ENCODE measurements around the gene MYO3B. TPM values are rescaled to one million over a fixed set of nuclear protein-coding genes. Genes with fewer than 3 reads are reported as not detected.

MYO3B gene
- total RNA-seq, 1 experiment from 2014 or later, result 0.63 TPM

DNA sequence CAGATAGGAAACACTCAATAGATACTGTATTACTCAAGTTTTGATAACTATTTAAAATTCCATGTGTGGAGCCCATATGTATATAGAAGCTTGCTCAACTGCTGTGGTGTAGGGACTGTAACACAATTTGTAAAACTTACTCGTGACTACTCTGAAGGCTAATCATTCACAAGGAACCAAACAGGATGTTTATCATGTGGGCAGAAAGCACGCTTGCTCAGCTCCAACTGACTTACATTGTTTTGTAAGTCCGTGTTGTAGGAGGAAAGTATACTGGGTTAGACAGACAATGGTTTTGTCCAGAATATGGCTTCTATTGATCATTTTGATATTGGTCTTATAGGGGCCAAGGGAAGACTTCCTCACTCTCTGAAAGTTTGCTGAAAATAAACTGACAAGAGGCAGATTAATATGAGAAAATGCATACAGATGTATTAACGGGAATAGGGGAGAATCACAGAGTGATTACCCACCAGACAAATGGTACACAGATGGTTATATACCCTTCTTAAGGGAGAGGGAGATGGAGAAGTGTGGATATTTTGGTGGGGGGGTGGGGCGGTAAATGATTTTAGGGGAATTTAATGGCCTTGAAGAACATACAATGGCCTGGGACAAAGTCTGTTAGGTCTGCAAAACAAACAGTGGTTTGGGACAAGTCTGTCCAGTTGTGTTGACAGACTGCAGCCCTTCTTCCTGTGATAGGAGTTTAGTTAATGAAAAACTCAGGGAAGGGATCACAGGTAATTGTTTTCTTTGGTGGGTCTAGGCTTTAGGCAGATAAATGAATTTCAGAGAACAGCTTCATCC lies 277.9 kb downstream of the MYO3B start:
- peaks cover 5% of the 10 kb centered on the region for H3K9me3 ChIP-seq (ENCODE audit: control insufficient read depth, low read depth, low read length)
- WGBS (ENCODE audit: extremely low coverage, insufficient read length, low lambda C conversion rate), result 100% methylated on average over 1 of the region's 5 CpGs
- H2BK15ac ChIP-seq (ENCODE audit: low read depth, low read length), result no peak overlapping the region
- no peak overlapping the region for H3K27ac Mint-ChIP-seq
- H2AFZ ChIP-seq (ENCODE audit: low read length), result no peak overlapping the region
- H3K4me2 ChIP-seq (ENCODE audit: insufficient read depth, insufficient read length, low read length), result no peak overlapping the region
- H3K9ac ChIP-seq (ENCODE audit: extremely low read depth, insufficient read length, low read length), result no peak overlapping the region
- H3K9me3 Mint-ChIP-seq, result peaks cover 19 to 20% of the 10 kb centered on the region in 2 experiments
- H3K4ac ChIP-seq (ENCODE audit: low read depth, low read length), result no peak overlapping the region
- H2BK12ac ChIP-seq (ENCODE audit: insufficient read length, low read depth, low read length), result no peak overlapping the region
- H3K27me3 Mint-ChIP-seq (ENCODE audit: low read depth), result peaks cover 9% of the 10 kb centered on the region; the same call in 1 of the 2 replicates
- DNase-seq, result no peak
- no peaks in the 10 kb centered on the region for H3K27me3 ChIP-seq (ENCODE audit: insufficient read depth, low read length)
- H2AK5ac ChIP-seq (ENCODE audit: insufficient read length, low read length), result no peak overlapping the region
- no peak overlapping the region for H4K5ac ChIP-seq (ENCODE audit: insufficient read length, low read depth, low read length)
- H3K4me1 Mint-ChIP-seq, result peaks cover 0 to 1% of the 10 kb centered on the region in 2 experiments; a peak in 2 of 4 replicates
- no peak overlapping the region for H2BK120ac ChIP-seq (ENCODE audit: low read depth, low read length, poor library complexity, severe bottlenecking)
- H3K14ac ChIP-seq (ENCODE audit: insufficient read depth, low read length), result no peak overlapping the region
- H3K79me2 ChIP-seq (ENCODE audit: insufficient read depth, low read length), result no peaks in the 10 kb centered on the region
- H3K36me3 Mint-ChIP-seq (ENCODE audit: insufficient read depth in 1 of 3, low read depth in 3 of 3), result peaks cover 6 to 21% (median 13%) of the 10 kb centered on the region in 3 experiments
- H3K18ac ChIP-seq (ENCODE audit: insufficient read length, low read depth, low read length), result no peak overlapping the region
- no peak overlapping the region for H3K23ac ChIP-seq (ENCODE audit: insufficient read length, low read depth, low read length)
- no peak overlapping the region for H3T11ph ChIP-seq (ENCODE audit: low read length)
- H3K56ac ChIP-seq (ENCODE audit: insufficient read length, low read depth, low read length), result no peak overlapping the region
- no peak overlapping the region for H4K91ac ChIP-seq (ENCODE audit: insufficient read length, low read depth, low read length)
- no peak overlapping the region for H2BK5ac ChIP-seq (ENCODE audit: insufficient read length, low read length)
- no peaks in the 10 kb centered on the region for H4K20me1 ChIP-seq (ENCODE audit: control insufficient read depth, insufficient read depth, insufficient read length)
- TF ChIP-seq, protein P1, sequence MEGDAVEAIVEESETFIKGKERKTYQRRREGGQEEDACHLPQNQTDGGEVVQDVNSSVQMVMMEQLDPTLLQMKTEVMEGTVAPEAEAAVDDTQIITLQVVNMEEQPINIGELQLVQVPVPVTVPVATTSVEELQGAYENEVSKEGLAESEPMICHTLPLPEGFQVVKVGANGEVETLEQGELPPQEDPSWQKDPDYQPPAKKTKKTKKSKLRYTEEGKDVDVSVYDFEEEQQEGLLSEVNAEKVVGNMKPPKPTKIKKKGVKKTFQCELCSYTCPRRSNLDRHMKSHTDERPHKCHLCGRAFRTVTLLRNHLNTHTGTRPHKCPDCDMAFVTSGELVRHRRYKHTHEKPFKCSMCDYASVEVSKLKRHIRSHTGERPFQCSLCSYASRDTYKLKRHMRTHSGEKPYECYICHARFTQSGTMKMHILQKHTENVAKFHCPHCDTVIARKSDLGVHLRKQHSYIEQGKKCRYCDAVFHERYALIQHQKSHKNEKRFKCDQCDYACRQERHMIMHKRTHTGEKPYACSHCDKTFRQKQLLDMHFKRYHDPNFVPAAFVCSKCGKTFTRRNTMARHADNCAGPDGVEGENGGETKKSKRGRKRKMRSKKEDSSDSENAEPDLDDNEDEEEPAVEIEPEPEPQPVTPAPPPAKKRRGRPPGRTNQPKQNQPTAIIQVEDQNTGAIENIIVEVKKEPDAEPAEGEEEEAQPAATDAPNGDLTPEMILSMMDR (conservative IDR thresholded peaks at IDR 0.05), result no peak
- no peak overlapping the region for H3K27ac ChIP-seq (ENCODE audit: insufficient read length, low read depth, low read length)
- H3K4me1 ChIP-seq (ENCODE audit: insufficient read depth, low read length), result no peaks in the 10 kb centered on the region
- no peak overlapping the region for H2BK20ac ChIP-seq (ENCODE audit: low read depth, low read length, poor library complexity, severe bottlenecking)
- no peaks in the 10 kb centered on the region for H3K79me1 ChIP-seq (ENCODE audit: insufficient read depth, low read depth, low read length, poor library complexity, severe bottlenecking)
- H3K4me3 Mint-ChIP-seq, result no peak overlapping the region
- H3K23me2 ChIP-seq (ENCODE audit: insufficient read length, low read depth, low read length, poor library complexity, severe bottlenecking), result no peaks in the 10 kb centered on the region
- no peak overlapping the region for H4K8ac ChIP-seq (replicated peaks; ENCODE audit: insufficient read length, low read depth, low read length)

Measured in H9 (cell line).